HG03575 (cell line): Measurements from ENCODE around the gene SAMD9.

Source experiments
- ATAC-seq: cut with Tn5 transposase; IDR thresholded peaks from one replicate; pipeline ENCODE4 v1.9.1; 2021; ENCODE audit not compliant: unreplicated experiment, insufficient number of reproducible peaks, low FRiP score; ENCODE audit errors: extremely low read depth

The SAMD9 gene

DNA sequence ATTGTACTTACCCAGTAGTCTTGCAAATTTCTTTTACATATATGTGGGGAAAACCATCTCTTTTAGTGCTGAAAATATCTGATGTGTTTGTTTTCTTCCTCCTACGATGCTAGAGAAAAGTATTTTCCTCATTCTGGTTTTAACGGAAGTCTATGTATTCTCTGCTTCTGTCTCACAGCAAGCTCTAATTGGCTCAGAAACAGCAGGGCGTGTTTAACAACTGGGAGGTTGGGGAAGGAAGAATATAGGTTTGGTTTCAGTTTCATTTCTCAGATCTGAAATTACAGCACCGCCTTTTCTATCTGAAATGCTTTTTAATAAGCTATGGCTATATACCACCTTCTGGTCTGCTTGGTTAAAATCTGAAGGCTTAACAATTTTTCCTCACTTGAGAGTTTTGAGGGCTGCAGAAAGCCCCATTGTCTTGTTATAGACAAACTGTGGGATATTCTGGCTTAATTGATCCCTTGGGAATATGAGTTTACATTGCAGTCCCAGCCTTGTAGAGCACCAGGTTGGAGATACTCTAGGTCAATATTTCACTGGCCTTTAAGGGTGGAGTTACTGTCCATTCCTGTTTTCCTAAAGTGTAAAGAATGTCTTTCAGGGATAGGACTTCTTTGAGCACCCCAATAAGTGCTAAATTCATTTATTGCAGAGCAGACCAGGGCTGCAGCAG, at the start of gene SAMD9:
TSS of gene SAMD9 (minus strand) at position 128 of the 679 bp plus-strand sequence. CDS start 11,882 bp downstream, outside the sequence.
- peak; percentile 100 for ATAC-seq

- ATAC-seq: peak; percentile 91
These were observed 47.7 kb upstream of the SAMD9 start for GRCh38 chr7:93165447-93165846.

DNA sequence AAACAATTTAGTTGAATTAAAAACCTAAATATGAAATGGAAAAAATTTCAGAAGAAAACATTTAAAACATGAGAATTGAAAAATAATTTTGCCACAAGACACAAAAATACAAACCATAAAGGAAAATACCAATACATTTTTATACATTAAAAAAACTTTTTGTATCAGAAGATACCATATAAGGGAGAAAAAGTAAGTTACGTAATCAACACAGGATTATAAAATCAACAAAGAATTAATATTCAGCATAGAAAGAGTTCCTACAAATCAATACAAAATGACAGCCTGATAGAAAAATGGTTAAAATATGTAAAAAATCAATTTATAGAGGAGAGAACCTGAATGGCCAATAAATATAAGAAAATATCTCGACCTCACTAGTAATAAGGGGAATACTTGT, 47.0 kb upstream of the SAMD9 start:
- no peak for ATAC-seq

DNA sequence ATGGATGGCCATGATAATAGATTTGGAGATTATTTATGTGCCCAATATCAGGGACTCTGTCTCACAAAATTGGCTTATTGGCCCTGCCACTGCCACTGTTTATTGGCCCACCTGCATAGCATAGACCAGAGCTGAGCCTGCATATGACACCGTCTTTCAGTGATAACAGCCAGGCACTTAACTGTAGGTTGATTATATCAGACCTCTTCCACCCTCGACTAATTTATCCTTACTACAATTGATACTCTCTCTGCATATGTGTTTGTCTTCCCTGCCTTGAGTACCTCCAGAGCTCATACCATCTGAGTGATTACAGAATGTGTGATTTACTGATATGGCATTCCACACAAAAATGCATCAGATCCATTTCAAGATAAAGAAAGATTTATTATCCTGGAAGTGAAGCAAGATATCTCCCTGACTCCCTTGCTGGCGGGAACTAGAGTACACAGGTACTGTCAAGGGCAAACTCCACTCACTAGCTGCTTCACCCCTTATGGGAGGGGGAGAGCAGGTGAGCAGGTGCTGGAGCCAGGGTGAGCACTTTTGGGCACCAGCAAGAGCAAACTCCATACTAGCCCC, 43.5 kb upstream of the SAMD9 start:
- ATAC-seq: no peak

- no peak for ATAC-seq
These were observed 42.6 kb upstream of the SAMD9 start for GRCh38 chr7:93160410-93160809.

DNA sequence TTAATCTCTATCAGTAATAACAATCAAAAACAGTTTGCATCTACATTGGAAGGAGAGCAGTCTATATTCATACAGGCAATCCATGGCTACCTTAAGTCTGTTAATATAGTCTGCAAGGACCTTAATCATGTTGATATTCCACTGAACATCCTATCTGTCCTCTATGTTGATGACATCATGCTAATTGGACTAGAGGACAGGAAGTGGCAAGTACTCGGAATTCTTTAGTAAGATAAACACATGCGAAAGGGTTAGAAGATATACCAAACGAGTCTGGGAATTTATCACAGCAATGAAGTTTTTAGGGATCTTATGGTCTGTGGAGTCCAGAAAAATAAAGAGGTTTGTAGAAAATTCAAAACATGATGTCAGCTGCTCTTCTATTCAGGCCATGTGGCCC, 41.7 kb upstream of the SAMD9 start:
- ATAC-seq: no peak

GRCh38 chr7:93156884-93157283, 39.1 kb upstream of the SAMD9 start:
- ATAC-seq: no peak

DNA sequence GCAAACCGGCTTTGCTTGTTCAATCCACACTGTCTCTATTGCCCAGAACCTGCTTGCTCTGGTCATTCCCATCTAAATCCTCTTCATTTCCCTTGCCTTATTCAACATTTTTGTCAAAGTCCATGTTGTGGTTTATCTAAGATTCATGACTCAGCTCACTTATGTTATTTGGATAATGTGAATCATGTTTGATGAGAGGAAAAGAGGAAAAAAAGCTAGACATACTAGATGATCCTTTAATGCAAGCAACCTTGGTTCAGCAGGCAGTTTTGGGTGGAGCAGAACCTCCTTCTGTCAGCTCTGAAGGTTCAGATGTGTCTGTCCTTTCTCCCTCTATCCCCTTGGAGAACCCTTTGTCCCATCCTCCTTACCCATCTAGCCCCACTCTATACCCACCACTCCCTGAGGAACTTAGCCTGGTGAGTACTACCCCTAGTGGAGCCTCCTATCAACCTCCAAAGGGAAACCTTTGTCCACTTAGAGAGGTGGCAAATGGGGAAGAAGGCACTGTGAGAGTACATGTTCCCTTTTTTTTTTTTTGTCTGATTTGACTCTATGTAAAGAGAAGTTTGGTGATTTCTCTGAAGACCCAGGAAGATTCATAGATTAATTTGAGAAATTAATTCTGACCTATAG, 32.5 kb upstream of the SAMD9 start:
- ATAC-seq: no peak

GRCh38 chr7:93148727-93149126, 30.9 kb upstream of the SAMD9 start:
- ATAC-seq: no peak

DNA sequence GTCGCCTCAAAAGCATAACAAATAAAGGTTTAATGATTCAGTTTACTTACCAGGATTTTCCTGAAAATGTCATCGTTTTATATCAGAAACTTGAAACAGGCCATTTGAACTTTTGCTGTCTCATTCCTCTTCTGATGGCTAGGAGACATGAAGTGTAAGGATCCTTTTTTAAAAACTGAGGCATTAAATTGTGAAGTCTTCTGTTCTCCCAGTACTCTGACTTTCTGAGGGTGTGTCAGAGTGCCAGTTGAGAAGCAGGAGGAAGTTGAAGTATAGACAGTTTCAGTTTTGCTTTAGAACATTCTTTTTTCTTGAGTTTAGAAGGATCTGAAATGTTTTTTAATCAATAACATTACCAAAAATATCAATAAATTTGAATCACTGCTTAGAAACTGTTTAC, 30.4 kb upstream of the SAMD9 start, which contains the start of gene SAMD9L:
TSS of gene SAMD9L (minus strand) at position 242 of the 400 bp plus-strand sequence. CDS start 12,414 bp downstream, outside the sequence.
- no peak for ATAC-seq

DNA sequence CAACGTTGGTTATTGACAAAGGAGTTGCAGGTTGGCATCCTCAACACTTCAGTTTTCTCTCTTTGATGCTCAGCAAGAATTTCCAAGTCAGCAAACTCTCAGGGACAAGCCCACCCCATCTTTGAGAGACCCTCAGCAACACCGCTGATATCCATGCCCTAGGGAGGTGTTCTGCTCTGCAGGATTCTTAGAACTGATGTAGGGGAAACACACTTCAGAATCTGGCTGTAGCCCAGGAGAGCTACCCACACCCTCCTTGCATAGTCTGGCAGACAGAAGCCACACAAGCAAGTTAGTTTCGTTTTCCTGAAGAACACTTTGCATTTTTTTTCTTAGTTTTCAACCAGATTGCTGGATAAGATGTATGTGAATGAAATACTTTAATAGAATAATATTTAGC, 29.6 kb upstream of the SAMD9 start:
- no peak for ATAC-seq

GRCh38 chr7:93146472-93147141, 28.8 kb upstream of the SAMD9 start:
- ATAC-seq: no peak

DNA sequence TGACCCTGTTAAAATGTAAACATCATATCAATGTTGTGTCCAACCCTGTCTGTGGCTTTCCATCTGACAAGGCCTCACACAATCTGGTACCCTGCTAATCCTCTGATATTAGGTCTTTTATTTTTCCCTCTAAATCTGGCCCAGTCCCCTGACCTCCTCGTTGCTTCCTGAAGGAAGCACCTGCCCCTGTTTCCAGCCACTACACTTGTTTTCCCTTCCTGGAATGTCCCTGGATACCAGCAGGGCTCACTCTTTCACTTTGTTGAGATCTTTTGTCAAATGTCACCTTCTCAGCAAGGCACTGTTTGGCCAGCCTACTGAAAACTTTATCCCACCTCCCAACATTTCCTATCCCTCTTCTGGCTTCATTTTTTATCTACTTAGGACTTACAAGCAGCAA, 28.3 kb upstream of the SAMD9 start:
- no peak for ATAC-seq

DNA sequence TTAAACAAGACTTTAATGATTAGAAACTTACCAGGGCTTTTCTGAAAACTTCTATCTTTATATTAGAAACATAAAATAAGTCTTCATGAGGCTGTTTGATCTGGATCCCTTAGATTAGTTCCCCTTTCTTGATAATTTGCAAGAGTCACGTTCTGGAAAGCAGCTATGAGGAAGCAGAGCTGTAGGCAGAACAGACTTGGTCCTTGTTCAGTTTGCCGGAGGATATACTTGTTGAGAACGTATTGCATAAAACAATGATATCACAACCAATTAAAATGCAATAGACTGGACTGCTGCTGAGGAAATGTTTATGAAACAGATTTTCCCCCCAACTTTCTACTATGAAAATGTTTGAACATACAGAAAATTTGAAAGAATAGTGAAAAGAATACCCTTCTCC, 27.6 kb upstream of the SAMD9 start:
- ATAC-seq: no peak

DNA sequence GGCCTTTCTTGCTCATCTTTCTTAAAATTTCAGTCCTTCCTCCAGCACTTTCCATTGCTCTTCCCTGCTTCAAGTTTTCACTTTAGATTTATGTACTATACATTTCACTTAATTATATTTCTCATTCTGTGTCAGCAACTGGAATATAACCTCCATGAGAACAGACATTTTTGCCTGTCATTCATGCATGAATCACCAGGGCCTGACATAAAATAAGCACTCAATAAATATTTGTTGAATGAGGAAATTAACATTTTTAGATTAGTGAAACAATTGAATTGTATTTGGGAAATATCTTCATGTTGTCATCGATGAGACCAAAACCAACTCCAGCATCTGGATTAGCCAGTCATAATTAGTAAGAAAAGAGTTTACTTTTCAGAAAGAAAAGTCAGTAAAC, 24.3 kb upstream of the SAMD9 start:
- ATAC-seq: no peak

DNA sequence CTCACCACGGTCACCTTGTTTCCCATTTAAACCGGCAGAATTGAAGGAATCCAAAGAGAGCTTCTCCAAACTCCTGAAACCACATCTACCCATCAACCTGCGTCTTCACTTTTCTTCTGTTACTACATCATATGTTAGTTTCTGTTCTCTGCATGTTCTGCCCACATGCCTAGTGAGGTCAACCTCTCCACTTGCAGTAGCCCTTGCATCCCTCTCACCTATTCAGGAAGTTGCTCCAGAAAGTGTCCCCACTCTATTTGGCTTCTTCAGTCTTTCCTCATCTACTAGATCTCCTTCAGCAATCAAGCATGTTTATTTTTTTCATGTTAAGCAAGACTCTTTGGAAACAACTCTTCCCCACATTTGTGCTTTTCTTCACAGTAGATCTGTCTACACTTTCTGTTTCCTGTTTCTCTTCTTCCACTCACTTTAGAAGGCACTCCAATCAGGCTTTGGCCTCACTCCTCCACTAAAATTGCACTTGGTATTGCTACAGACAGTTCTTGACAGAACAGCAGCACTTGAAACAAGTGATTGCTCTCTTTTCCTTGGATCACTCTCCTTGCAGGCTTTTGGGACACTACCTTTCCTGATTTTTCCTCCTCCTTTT, 22.9 kb upstream of the SAMD9 start:
- ATAC-seq: no peak

DNA sequence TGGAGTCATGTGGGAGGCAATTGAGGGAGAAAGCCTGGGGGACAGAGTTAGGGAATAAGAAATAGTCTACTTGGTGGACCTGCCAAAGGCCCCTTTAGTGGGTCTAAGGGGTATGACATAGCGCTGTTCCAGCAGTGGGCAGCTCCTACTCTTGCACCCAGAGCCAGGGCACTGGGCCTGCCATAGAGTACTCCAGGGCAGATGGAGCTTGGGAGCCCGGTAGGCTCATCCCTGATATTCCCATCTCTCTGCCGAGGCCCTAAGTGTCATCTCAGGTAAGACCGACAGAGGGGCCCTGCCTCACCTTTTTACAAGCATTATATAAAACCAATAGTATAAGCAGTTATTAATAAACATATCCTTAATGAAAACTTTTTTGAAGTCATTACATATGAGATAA, 20.8 kb upstream of the SAMD9 start:
- ATAC-seq: no peak

GRCh38 chr7:93133005-93133404, 15.2 kb upstream of the SAMD9 start:
- ATAC-seq: no peak

DNA sequence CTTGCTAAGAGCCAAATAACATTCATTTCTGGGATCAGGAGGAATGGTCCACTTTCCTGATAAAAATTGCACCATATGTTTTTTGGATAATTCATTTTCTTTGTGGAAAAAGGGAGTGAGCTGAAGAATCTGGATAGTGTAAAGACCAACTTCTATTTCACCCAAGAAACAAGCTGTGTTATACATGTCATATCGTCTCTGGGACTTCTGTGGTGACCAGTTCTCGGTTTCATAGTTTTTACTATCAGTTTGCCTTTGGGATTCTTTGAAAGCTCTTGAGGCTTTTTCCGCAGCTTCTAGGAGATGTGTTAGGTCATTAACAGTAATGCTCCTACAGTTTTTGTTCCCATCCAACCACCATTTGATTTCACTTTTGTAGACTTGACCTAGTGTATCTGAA, 14.4 kb upstream of the SAMD9 start:
- no peak for ATAC-seq
